OCI-LY7 (cell line): ENCODE results near the gene PEPD.

ENCODE experiments used
- EZH2phosphoT487 ChIP-seq: fragments of 200-600 bp; sonication (generic); IDR thresholded peaks from 2 replicates; pipeline ENCODE4 v1.6.1; 2018; ENCODE audit warnings: low read depth, borderline replicate concordance, mild to moderate bottlenecking, mixed run types, antibody characterized with exemption, low read length, moderate library complexity, mixed read lengths
- TF ChIP-seq, protein P1 (sequence below): fragments of 200-600 bp; sonication (generic); conservative IDR thresholded peaks from 2 replicates; pipeline ENCODE4 v1.5.1; 2014; ENCODE audit warnings: mild to moderate bottlenecking, antibody characterized with exemption, low read length, moderate library complexity, mixed read lengths

GRCh38 chr19:33557720-33558119, 36.1 kb upstream of the PEPD start:
- TF ChIP-seq, protein P1, sequence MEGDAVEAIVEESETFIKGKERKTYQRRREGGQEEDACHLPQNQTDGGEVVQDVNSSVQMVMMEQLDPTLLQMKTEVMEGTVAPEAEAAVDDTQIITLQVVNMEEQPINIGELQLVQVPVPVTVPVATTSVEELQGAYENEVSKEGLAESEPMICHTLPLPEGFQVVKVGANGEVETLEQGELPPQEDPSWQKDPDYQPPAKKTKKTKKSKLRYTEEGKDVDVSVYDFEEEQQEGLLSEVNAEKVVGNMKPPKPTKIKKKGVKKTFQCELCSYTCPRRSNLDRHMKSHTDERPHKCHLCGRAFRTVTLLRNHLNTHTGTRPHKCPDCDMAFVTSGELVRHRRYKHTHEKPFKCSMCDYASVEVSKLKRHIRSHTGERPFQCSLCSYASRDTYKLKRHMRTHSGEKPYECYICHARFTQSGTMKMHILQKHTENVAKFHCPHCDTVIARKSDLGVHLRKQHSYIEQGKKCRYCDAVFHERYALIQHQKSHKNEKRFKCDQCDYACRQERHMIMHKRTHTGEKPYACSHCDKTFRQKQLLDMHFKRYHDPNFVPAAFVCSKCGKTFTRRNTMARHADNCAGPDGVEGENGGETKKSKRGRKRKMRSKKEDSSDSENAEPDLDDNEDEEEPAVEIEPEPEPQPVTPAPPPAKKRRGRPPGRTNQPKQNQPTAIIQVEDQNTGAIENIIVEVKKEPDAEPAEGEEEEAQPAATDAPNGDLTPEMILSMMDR: no peak
- no peak for TF ChIP-seq EZH2phosphoT487
